GM18526 (cell line): ENCODE measurements around the gene HAGHL.

Source experiments
- POLR2A ChIP-seq: IDR thresholded peaks from 3 replicates; pipeline ENCODE4 v1.6.1; 2011; ENCODE audit not compliant: insufficient read length; ENCODE audit errors: extremely low read depth

Gene HAGHL

GRCh38 chr16:732936-733335 is 6.0 kb downstream of the HAGHL start:
- TF ChIP-seq POLR2A: no peak

- no peak for TF ChIP-seq POLR2A
These were observed 6.7 kb downstream of the HAGHL start for GRCh38 chr16:733382-734207.

GRCh38 chr16:734208-734980 is 7.5 kb downstream of the HAGHL start:
- TF ChIP-seq POLR2A: no peak

- no peak for TF ChIP-seq POLR2A
These were observed 8.3 kb downstream of the HAGHL start for GRCh38 chr16:734981-735881.

GRCh38 chr16:735982-736453 is 9.1 kb downstream of the HAGHL start:
- no peak for TF ChIP-seq POLR2A

- TF ChIP-seq POLR2A: no peak
These were observed 10.1 kb downstream of the HAGHL start for GRCh38 chr16:736936-737481.

GRCh38 chr16:739560-740458 is 12.9 kb downstream of the HAGHL start:
- TF ChIP-seq POLR2A: no peak

GRCh38 chr16:740459-740763 is 13.5 kb downstream of the HAGHL start:
- TF ChIP-seq POLR2A: no peak

- peak; percentile 82 for TF ChIP-seq POLR2A
These were observed 14.0 kb downstream of the HAGHL start, which contains the start of gene CIAO3 for GRCh38 chr16:740764-741505. CIAO3 (minus strand) TSS chr16:740997; CDS start chr16:740985, 12 bp downstream.

- TF ChIP-seq POLR2A: no peak
These were observed 15.2 kb downstream of the HAGHL start for GRCh38 chr16:741986-742629.

- no peak for TF ChIP-seq POLR2A
These were observed 17.0 kb downstream of the HAGHL start for GRCh38 chr16:743794-744500.

- no peak for TF ChIP-seq POLR2A
These were observed 18.8 kb downstream of the HAGHL start for GRCh38 chr16:745739-746138.

- TF ChIP-seq POLR2A: no peak
These were observed 19.7 kb downstream of the HAGHL start for GRCh38 chr16:746637-747036.
